Naive thymus-derived CD4-positive, alpha-beta T cell (primary cell): ENCODE results near the gene PLEKHH2. TPM values are rescaled to one million over a fixed set of nuclear protein-coding genes. Genes with fewer than 3 reads are reported as not detected.

ENCODE experiments used
- ATAC-seq: fragments of 150-1000 bp; cut with Tn5 transposase; 2 replicates; pipeline ENCODE4 v1.10.0; 2021; ENCODE audit warnings: mild to moderate bottlenecking, moderate library complexity
- CTCF ChIA-PET: fragments of 350-600 bp; sonication (Branson Sonifier 250); formaldehyde crosslinking; loops from one replicate; lab custom pipeline; 2021; ENCODE audit warnings: antibody characterized with exemption; lab: Charles Lee
- POLR2A ChIA-PET: fragments of 350-600 bp; sonication (Branson Sonifier 250); formaldehyde crosslinking; loops from one replicate; lab custom pipeline; 2021; ENCODE audit warnings: antibody characterized with exemption, inconsistent platforms; lab: Charles Lee
- DNase-seq, 9 donors: peaks; one replicate each; pipeline versions ENCODE4 v3.0.0 to v3.0.0-alpha.2; 2020 to 2022; ENCODE audit warnings: mixed read lengths in 1 of 9
- H3K27ac ChIP-seq: one replicate; pipeline ENCODE4 v1.7.0; 2013; ENCODE audit warnings: mild to moderate bottlenecking, low read depth, low read length, moderate library complexity
- H3K27me3 ChIP-seq, 2 donors: one replicate each; pipeline ENCODE4 v1.7.0; 2013; ENCODE audit warnings: low read length in 2 of 2, mild to moderate bottlenecking in 2 of 2, moderate library complexity in 2 of 2; ENCODE audit not compliant: control insufficient read depth in 2 of 2, insufficient read depth in 2 of 2
- H3K36me3 ChIP-seq, 3 experiments: 1 replicate in 2 of 3; 2 replicates in 1 of 3; pipeline ENCODE4 v1.7.0; 2013; ENCODE audit warnings: low read length in 3 of 3, mild to moderate bottlenecking in 3 of 3, moderate library complexity in 1 of 3; ENCODE audit not compliant: insufficient read depth in 3 of 3, control insufficient read depth in 2 of 3
- H3K4me1 ChIP-seq, 2 donors: one replicate each; pipeline ENCODE4 v1.7.0; 2013; ENCODE audit warnings: low read length in 2 of 2, mild to moderate bottlenecking in 2 of 2, moderate library complexity in 1 of 2; ENCODE audit not compliant: control insufficient read depth in 2 of 2, insufficient read depth in 2 of 2
- H3K4me3 ChIP-seq: 2 replicates; pipeline ENCODE4 v1.7.0; 2013; ENCODE audit warnings: mild to moderate bottlenecking, low read length
- H3K9me3 ChIP-seq, 3 experiments: 1 replicate in 2 of 3; 2 replicates in 1 of 3; pipeline ENCODE4 v1.7.0; 2013; ENCODE audit warnings: low read length in 3 of 3; ENCODE audit not compliant: control insufficient read depth in 2 of 3
- H3K27ac Mint-ChIP-seq, 9 donors: one replicate each; pipeline ENCODE4 v1.8.0; 2020 to 2022; ENCODE audit warnings: mixed read lengths in 9 of 9, mild to moderate bottlenecking in 8 of 9, moderate library complexity in 5 of 9, inconsistent platforms in 2 of 9
- H3K27me3 Mint-ChIP-seq, 5 donors: one replicate each; pipeline ENCODE4 v1.8.0; 2021 to 2022; ENCODE audit warnings: mixed read lengths in 5 of 5, mild to moderate bottlenecking in 1 of 5
- H3K36me3 Mint-ChIP-seq, 5 donors: one replicate each; pipeline ENCODE4 v1.8.0; 2020 to 2022; ENCODE audit warnings: mixed read lengths in 5 of 5, mild to moderate bottlenecking in 3 of 5, inconsistent platforms in 1 of 5
- H3K4me1 Mint-ChIP-seq, 7 donors: one replicate each; pipeline ENCODE4 v1.8.0; 2020 to 2022; ENCODE audit warnings: mixed read lengths in 7 of 7, mild to moderate bottlenecking in 3 of 7, inconsistent platforms in 1 of 7
- H3K4me3 Mint-ChIP-seq, 10 donors: one replicate each; pipeline ENCODE4 v1.8.0; 2020 to 2022; ENCODE audit warnings: mild to moderate bottlenecking in 10 of 10, mixed read lengths in 10 of 10, moderate library complexity in 6 of 10, inconsistent platforms in 2 of 10
- H3K9me3 Mint-ChIP-seq, 11 donors: one replicate each; pipeline ENCODE4 v1.8.0; 2020 to 2022; ENCODE audit warnings: mixed read lengths in 11 of 11, mild to moderate bottlenecking in 4 of 11, inconsistent platforms in 1 of 11, moderate library complexity in 1 of 11
- intact Hi-C, 2 donors: fragments of 100-400 bp; cut with micrococcal nuclease; formaldehyde crosslinking; loops; one replicate each; pipeline ENCODE4 v1.15.1; 2023
- polyA plus RNA-seq, 2 donors: library from polyadenylated mRNA; unstranded; fragments of 300-500 nt; fragmentation: Illumina TruSeq; gene quantifications; one replicate each; pipeline ENCODE4 v1.2.3, GENCODE V29; 2021
- total RNA-seq, 6 experiments: library from RNA in 5 of 6; stranded (reverse) in 5 of 6; gene quantifications; 1 replicate in 5 of 6; 2 replicates in 1 of 6; pipeline ENCODE4 v1.2.3 and lab custom pipeline; 2021 to 2026

The PLEKHH2 gene
- total and polyA plus RNA-seq, 7 experiments from 2014 or later, result 0.02 to 2.8 (median 1.9) TPM; not detected in 1

GRCh38 chr2:43812947-43813346 is 175.9 kb downstream of the PLEKHH2 start:
- no peaks in the 10 kb centered on the region for H3K4me1 Mint-ChIP-seq
- Histone ChIP-seq H3K27ac (no peak overlapping the region), H3K4me3 (no peak overlapping the region), H3K27me3 (no peaks in the 10 kb centered on the region), H3K4me1 (no peaks in the 10 kb centered on the region), H3K36me3 (no peaks in the 10 kb centered on the region), H3K9me3 (no peaks in the 10 kb centered on the region)
- peaks cover 0 to 6% (median 0%) of the 10 kb centered on the region in 5 donors for H3K36me3 Mint-ChIP-seq
- DNase-seq (no peak), ATAC-seq (no peak)
- intact Hi-C loops, result no loop called here
- POLR2A ChIA-PET, result no interaction called here
- peaks cover 0 to 6% (median 0%) of the 10 kb centered on the region in 11 donors for H3K9me3 Mint-ChIP-seq
- H3K27me3 Mint-ChIP-seq, result no peaks in the 10 kb centered on the region
- no peak overlapping the region for H3K27ac Mint-ChIP-seq
- CTCF ChIA-PET, result no interaction called here
- H3K4me3 Mint-ChIP-seq, result no peak overlapping the region

GRCh38 chr2:43814711-43815110 is 177.7 kb downstream of the PLEKHH2 start:
- Histone ChIP-seq H3K4me3 (no peak overlapping the region), H3K36me3 (no peaks in the 10 kb centered on the region), H3K27me3 (no peaks in the 10 kb centered on the region), H3K9me3 (no peaks in the 10 kb centered on the region), H3K4me1 (no peaks in the 10 kb centered on the region), H3K27ac (no peak overlapping the region)
- CTCF ChIA-PET, result no interaction called here
- Mint-ChIP-seq H3K27ac (no peak overlapping the region), H3K4me1 (no peaks in the 10 kb centered on the region), H3K9me3 (peaks cover 0 to 6% (median 0%) of the 10 kb centered on the region in 11 donors), H3K36me3 (peaks cover 0 to 6% (median 0%) of the 10 kb centered on the region in 5 donors), H3K4me3 (no peak overlapping the region), H3K27me3 (no peaks in the 10 kb centered on the region)
- intact Hi-C loops, result no loop called here
- POLR2A ChIA-PET, result no interaction called here
- ATAC-seq (no peak), DNase-seq (no peak)

Other genes starting within 250 kb of the PLEKHH2 start
- 10 to 100 TPM; 34.1 to 43.0 (median 41.0) TPM for gene THADA, start 41.2 kb upstream of the PLEKHH2 start, total RNA-seq
- gene THADA, start 41.2 kb upstream of the PLEKHH2 start, polyA plus RNA-seq, result 10 to 100 TPM; 11.7 to 22.2 TPM
- not detected for gene C1GALT1C1L, start 39.2 kb downstream of the PLEKHH2 start, total RNA-seq
- not detected for gene C1GALT1C1L, start 39.2 kb downstream of the PLEKHH2 start, polyA plus RNA-seq
- 1 to 10 TPM; 1.9 to 6.1 (median 5.1) TPM for gene DYNC2LI1, start 136.8 kb downstream of the PLEKHH2 start, total RNA-seq
- 1 to 10 TPM; 5.6 to 7.8 TPM for gene DYNC2LI1, start 136.8 kb downstream of the PLEKHH2 start, polyA plus RNA-seq
- gene ABCG5, start 201.6 kb downstream of the PLEKHH2 start, total RNA-seq, result not detected
- gene ABCG5, start 201.6 kb downstream of the PLEKHH2 start, polyA plus RNA-seq, result not detected
- not detected for gene ABCG8, start 201.7 kb downstream of the PLEKHH2 start, total RNA-seq
- under 1 TPM in 1 of 2 donors, not detected in 1; 0.11 TPM for gene ABCG8, start 201.7 kb downstream of the PLEKHH2 start, polyA plus RNA-seq